GM12864 (cell line): ENCODE measurements around the gene TCF12.

ENCODE experiments used
- DNase-seq: peaks from one replicate; pipeline ENCODE4 v3.0.0-alpha.2; 2011; ENCODE audit warnings: low read depth
- H3K4me3 ChIP-seq: 2 replicates; pipeline ENCODE4 v1.5.1; 2011; ENCODE audit warnings: mild to moderate bottlenecking, low read depth, low read length, control low read depth
- TF ChIP-seq, protein P1 (sequence below): IDR thresholded peaks from 2 replicates; pipeline ENCODE4 v1.5.1; 2011; ENCODE audit warnings: low read depth, mild to moderate bottlenecking, moderate library complexity, low read length, control low read depth, inconsistent platforms; ENCODE audit errors: missing control alignments

TCF12 gene

GRCh38 chr15:56969265-56969895 lies 50.9 kb downstream of the TCF12 start:
- H3K4me3 ChIP-seq: no peak overlapping the region
- TF ChIP-seq, protein P1, sequence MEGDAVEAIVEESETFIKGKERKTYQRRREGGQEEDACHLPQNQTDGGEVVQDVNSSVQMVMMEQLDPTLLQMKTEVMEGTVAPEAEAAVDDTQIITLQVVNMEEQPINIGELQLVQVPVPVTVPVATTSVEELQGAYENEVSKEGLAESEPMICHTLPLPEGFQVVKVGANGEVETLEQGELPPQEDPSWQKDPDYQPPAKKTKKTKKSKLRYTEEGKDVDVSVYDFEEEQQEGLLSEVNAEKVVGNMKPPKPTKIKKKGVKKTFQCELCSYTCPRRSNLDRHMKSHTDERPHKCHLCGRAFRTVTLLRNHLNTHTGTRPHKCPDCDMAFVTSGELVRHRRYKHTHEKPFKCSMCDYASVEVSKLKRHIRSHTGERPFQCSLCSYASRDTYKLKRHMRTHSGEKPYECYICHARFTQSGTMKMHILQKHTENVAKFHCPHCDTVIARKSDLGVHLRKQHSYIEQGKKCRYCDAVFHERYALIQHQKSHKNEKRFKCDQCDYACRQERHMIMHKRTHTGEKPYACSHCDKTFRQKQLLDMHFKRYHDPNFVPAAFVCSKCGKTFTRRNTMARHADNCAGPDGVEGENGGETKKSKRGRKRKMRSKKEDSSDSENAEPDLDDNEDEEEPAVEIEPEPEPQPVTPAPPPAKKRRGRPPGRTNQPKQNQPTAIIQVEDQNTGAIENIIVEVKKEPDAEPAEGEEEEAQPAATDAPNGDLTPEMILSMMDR: no peak
- no peak for DNase-seq

DNA sequence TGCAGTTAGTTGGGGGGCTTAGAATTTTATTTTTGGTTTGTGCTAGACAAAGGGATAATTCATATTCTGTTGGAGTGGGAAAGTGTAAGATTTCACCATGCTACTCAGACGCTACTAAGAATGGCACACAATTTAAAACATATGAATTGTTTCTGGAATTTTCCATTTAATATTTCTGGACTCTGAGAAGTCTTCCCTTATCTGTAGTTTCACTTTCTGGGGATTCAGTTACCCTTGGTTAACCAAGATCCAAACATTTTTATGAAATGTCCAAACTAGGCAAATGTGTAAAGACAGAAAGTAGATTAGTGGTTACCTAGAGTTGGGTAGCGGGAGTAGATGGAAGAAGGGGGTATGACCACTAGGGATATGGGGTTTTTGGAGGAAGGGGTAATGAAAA lies 53.1 kb downstream of the TCF12 start:
- H3K4me3 ChIP-seq: no peak overlapping the region
- TF ChIP-seq, protein P1: no peak
- DNase-seq: no peak

DNA sequence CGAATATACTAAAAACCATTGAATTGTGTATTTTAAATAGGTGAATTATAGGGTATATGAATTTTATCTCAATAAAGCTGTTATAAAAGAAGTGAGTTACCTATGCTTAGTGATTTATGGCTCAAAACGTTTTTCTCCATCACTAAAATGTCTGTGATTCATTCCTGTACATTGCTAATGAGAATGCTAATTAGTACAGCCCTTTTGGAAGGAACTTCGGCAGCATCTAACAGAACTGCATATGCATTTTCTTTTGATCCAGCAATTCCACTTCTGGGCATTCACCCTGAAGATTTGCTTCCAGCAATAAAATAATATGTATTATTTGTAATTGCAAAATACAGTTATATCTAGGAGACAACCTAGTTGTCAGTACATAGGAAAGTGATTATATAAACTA lies 53.6 kb downstream of the TCF12 start:
- no peak overlapping the region for H3K4me3 ChIP-seq
- DNase-seq: no peak
- TF ChIP-seq, protein P1: no peak

GRCh38 chr15:56972426-56972825 lies 54.0 kb downstream of the TCF12 start:
- no peak overlapping the region for H3K4me3 ChIP-seq
- TF ChIP-seq, protein P1: no peak
- DNase-seq: no peak

GRCh38 chr15:56973463-56973862 lies 55.0 kb downstream of the TCF12 start:
- no peak for DNase-seq
- TF ChIP-seq, protein P1: no peak
- no peak overlapping the region for H3K4me3 ChIP-seq

DNA sequence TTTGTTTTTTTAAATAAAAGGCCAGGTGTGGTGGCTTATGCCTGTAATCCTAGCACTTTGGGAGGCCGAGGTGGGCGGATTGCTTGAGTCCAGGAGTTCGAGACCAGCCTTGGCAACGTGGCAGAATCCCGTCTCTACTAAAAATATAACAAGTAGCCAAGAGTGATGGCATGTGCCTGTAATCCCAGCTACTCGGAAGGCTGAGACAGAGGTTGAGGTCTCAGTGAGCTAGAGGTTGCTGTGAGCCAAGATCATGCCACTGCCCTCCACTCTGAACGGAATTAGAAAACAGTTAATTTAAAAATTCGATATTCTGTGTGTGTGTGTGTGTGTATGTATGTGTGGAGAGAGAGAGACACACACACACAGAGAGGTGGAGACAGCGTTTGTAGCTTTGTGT lies 58.8 kb downstream of the TCF12 start:
- no peak for DNase-seq
- TF ChIP-seq, protein P1: no peak
- H3K4me3 ChIP-seq: no peak overlapping the region

DNA sequence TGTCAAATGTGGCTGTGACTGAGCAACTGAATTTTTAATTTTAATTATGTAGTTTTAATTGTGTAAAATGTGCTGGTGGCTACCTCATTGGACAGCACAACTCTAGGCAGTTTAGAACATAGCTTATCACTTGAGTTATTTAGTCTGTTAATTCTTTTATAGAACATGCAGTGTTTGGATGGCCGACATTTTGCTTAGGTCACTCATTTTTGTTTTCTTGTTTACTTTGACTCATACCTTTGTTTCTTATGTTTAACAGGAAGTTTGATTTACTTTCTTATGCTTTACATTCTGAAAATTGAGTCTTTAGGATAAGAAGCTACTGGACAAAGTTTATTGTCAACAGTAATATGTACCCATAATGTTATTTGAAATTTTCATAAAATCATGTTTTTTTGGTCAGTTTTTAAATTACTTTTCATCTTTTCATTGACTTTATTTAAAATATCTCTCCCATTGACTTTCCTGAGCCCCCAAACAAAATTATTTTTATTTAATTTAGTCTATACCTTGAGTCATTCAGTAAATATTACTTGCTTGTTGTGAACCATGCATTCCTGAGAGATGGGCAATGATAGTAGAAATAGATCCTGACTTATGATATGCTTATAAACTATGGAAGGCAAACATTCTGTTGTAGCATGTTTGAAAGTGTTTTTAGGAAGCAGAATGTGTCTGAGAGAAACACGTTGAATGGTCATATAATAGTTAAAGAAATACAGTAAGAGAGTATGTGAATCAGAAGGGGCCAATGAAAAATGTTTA lies 60.6 kb downstream of the TCF12 start:
- H3K4me3 ChIP-seq: no peak overlapping the region
- TF ChIP-seq, protein P1: no peak
- no peak for DNase-seq
